K562 (cell line): ENCODE data around the gene IL34. TPM values are rescaled to one million over a fixed set of nuclear protein-coding genes. Genes with fewer than 3 reads are reported as not detected.

Experiments used
- ATAC-seq: fragments of 200-7000 bp; cut with Tn5 transposase; 3 replicates; pipeline ENCODE4 v1.9.1; 2020; ENCODE audit warnings: moderate library complexity
- BruUV-seq: library from RNA; stranded (reverse); fragments of 400-500 nt; replicated peaks from 2 replicates; lab custom pipeline; 2021; lab: Mats Ljungman, UMichigan
- CTCF ChIA-PET: fragments of 300-600 bp; formaldehyde crosslinking; extraction: SDS; loops from one replicate; lab custom pipeline; 2021; ENCODE audit warnings: low intra/inter-chr PET ratio; lab: Yijun Ruan, JAX
- POLR2A ChIA-PET: fragments of 300-600, 350-650 bp; sonication (Branson Sonifier 250); formaldehyde crosslinking; extraction: SDS; loops from one replicate; lab custom pipeline; 2021; ENCODE audit warnings: antibody characterized with exemption, inconsistent platforms; lab: Yijun Ruan, JAX
- DNase-seq, 4 experiments: peaks; one replicate each; pipeline versions ENCODE4 v3.0.0 to v3.0.0-alpha.2; 2011 to 2018; ENCODE audit warnings: low spot score in 3 of 4, mixed read lengths in 3 of 4; ENCODE audit errors: extremely low read depth in 1 of 4
- FAIRE-seq: peaks from 2 replicates; lab custom pipeline; 2011; peaks lifted over from hg19 to GRCh38; lab: Jason Lieb, UNC
- H2AFZ ChIP-seq: 2 replicates; pipeline ENCODE4 v1.6.0; 2011; ENCODE audit warnings: low read depth, low read length, control low read depth, inconsistent platforms
- H3K27ac ChIP-seq: fragments of 200-600 bp; 3 replicates; pipeline ENCODE4 v1.8.0; 2011; ENCODE audit warnings: low read depth, mild to moderate bottlenecking, control low read depth, inconsistent platforms, low read length, moderate library complexity, mixed read lengths; ENCODE audit errors: extremely low read depth
- H3K27me3 ChIP-seq, 2 experiments: fragments of 300-600 bp in 1 of 2; 2 replicates in 1 of 2; 3 replicates in 1 of 2; pipeline versions ENCODE4 v1.6.0 to v1.8.0; 2011; ENCODE audit warnings: inconsistent platforms in 2 of 2, low read length in 2 of 2, mild to moderate bottlenecking in 1 of 2, mixed read lengths in 1 of 2, moderate library complexity in 1 of 2; ENCODE audit not compliant: control insufficient read depth in 2 of 2, insufficient read depth in 2 of 2
- H3K36me3 ChIP-seq: fragments of 300-600 bp; 3 replicates; pipeline ENCODE4 v1.8.0; 2011; ENCODE audit warnings: mild to moderate bottlenecking, low read length, inconsistent platforms; ENCODE audit not compliant: control insufficient read depth, insufficient read depth
- H3K4me1 ChIP-seq, 2 experiments: fragments of 200-600 bp in 1 of 2; replicated peaks in 1 of 2; 2 replicates in 1 of 2; 3 replicates in 1 of 2; pipeline versions ENCODE4 v1.5.1 to v1.8.0; 2011; ENCODE audit warnings: inconsistent platforms in 2 of 2, low read length in 2 of 2, mild to moderate bottlenecking in 1 of 2, mixed read lengths in 1 of 2, moderate library complexity in 1 of 2; ENCODE audit not compliant: control insufficient read depth in 2 of 2, insufficient read depth in 2 of 2
- H3K4me2 ChIP-seq: 2 replicates; pipeline ENCODE4 v1.6.1; 2011; ENCODE audit warnings: low read length, control low read depth, inconsistent platforms, mixed read lengths; ENCODE audit not compliant: insufficient read depth
- H3K4me3 ChIP-seq: fragments of 200-600 bp; sonication (generic), shearing (Covaris generic); 2 replicates; pipeline ENCODE4 v1.5.1; 2016; ENCODE audit warnings: control low read depth, inconsistent platforms
- H3K79me2 ChIP-seq: fragments of 200-600 bp; 3 replicates; pipeline ENCODE4 v1.8.0; 2011; ENCODE audit warnings: low read length, inconsistent platforms; ENCODE audit not compliant: control insufficient read depth, insufficient read depth
- H3K9ac ChIP-seq, 2 experiments: 2 replicates each; pipeline versions ENCODE4 v1.6.0 to v1.6.1; 2011; ENCODE audit warnings: low read depth in 2 of 2, low read length in 2 of 2, control low read depth in 1 of 2, inconsistent platforms in 1 of 2, mild to moderate bottlenecking in 1 of 2, mixed read lengths in 1 of 2; ENCODE audit not compliant: insufficient read depth in 1 of 2
- H3K9me1 ChIP-seq: one replicate; pipeline ENCODE4 v1.6.0; 2011; ENCODE audit warnings: inconsistent platforms, mild to moderate bottlenecking, low read length, moderate library complexity; ENCODE audit not compliant: control insufficient read depth, insufficient read depth
- H3K9me3 ChIP-seq: replicated peaks from 2 replicates; pipeline ENCODE4 v1.5.1; 2011; ENCODE audit warnings: low read depth, low read length, inconsistent platforms; ENCODE audit not compliant: control insufficient read depth, insufficient read depth
- H4K20me1 ChIP-seq: replicated peaks from 2 replicates; pipeline ENCODE4 v1.6.1; 2011; ENCODE audit warnings: low read length, inconsistent platforms, mixed read lengths; ENCODE audit not compliant: control insufficient read depth, insufficient read depth
- CBX2 ChIP-seq: fragments of 200-600 bp; sonication (generic); IDR thresholded peaks from one replicate; pipeline ENCODE4 v1.6.1; 2012; ENCODE audit warnings: mild to moderate bottlenecking, low read length, inconsistent platforms; ENCODE audit not compliant: insufficient read depth, poor library complexity, severe bottlenecking
- ESRRA ChIP-seq: fragments of 450-650 bp; IDR thresholded peaks from 2 replicates; pipeline ENCODE4 v1.6.1; 2014; ENCODE audit warnings: low read depth, mild to moderate bottlenecking, moderate library complexity, borderline replicate concordance
- ILF3 ChIP-seq: fragments of 450-650 bp; IDR thresholded peaks from 2 replicates; pipeline ENCODE4 v1.6.1; 2018; ENCODE audit warnings: antibody characterized with exemption, mild to moderate bottlenecking, moderate library complexity, borderline replicate concordance
- SAP30 ChIP-seq: fragments of 200-600 bp; sonication (generic); IDR thresholded peaks from 2 replicates; pipeline ENCODE4 v1.6.1; 2012; ENCODE audit warnings: borderline replicate concordance, low read depth, mild to moderate bottlenecking, moderate library complexity, low read length, control low read depth, inconsistent platforms; ENCODE audit not compliant: insufficient read depth, poor library complexity, severe bottlenecking
- SMARCA4 ChIP-seq: fragments of 450-650 bp; IDR thresholded peaks from 2 replicates; pipeline ENCODE4 v1.6.1; 2016
- TCFL5 ChIP-seq: fragments of 250-450 bp; sonication (Bioruptor Pico); conservative IDR thresholded peaks from 2 replicates; pipeline ENCODE4 v1.6.1; 2021; ENCODE audit warnings: mild to moderate bottlenecking, moderate library complexity, matching md5 sums
- ZNF512 ChIP-seq: IDR thresholded peaks from 2 replicates; pipeline ENCODE4 v1.6.1; 2016; ENCODE audit warnings: missing genetic modification characterization, missing compliant biosample characterization
- ZNF717 ChIP-seq: fragments of 250-450 bp; sonication (Bioruptor Pico); IDR thresholded peaks from 2 replicates; pipeline ENCODE4 v1.5.0; 2021
- WGBS: fragments of 100-300 bp; shearing (Covaris generic); methylation state at CpG from one replicate; pipeline ENCODE4 v1.1.6; 2016; ENCODE audit warnings: low coverage, mixed read lengths; ENCODE audit not compliant: insufficient coverage; ENCODE audit errors: missing lambda C conversion rate; 5-methylcytosine and 5-hydroxymethylcytosine counted together
- in situ Hi-C: fragments of 300-500 bp; cut with MboI; formaldehyde crosslinking; loops from 4 replicates; pipeline ENCODE4 v1.15.0; 2018; ENCODE audit warnings: inconsistent platforms, mixed read lengths
- intact Hi-C: fragments of 100-400 bp; cut with micrococcal nuclease; formaldehyde crosslinking; loops from 2 replicates; pipeline ENCODE4 v1.14.2; 2022
- polyA plus RNA-seq, 8 experiments: library from polyadenylated mRNA; depleted of rRNA in 4 of 8; stranded (reverse) in 5 of 8; unstranded in 3 of 8; fragments of >200 nt; fragmentation: Nextera tagmentation in 2 of 8; fragmentation: Illumina TruSeq in 1 of 8; extraction: Ambion mirVana in 2 of 8; extraction: Trizol in 1 of 8; gene quantifications; 2 replicates each; pipeline versions ENCODE4 v1.2.1 to v1.2.3, GENCODE V29; 2011 to 2014; ENCODE audit warnings: inconsistent platforms in 1 of 8, missing spikeins in 1 of 8
- total RNA-seq, 7 experiments: library from RNA; depleted of rRNA in 6 of 7; stranded (reverse); fragments of >200 nt in 6 of 7; fragmentation: Illumina TruSeq in 2 of 7; extraction: Trizol in 2 of 7; gene quantifications; 2 replicates each; pipeline versions ENCODE4 v1.2.1 to v1.2.3, GENCODE V29; 2011 to 2021; ENCODE audit warnings: low replicate concordance in 1 of 7

The IL34 gene
- total and polyA plus RNA-seq, 9 of the 15 experiments (the other 6 are each of a cell fraction or from before 2014, with no cell fraction given) = 0.07 to 0.18 (median 0.10) TPM; not detected in 6

- in situ Hi-C loops (no loop called here), intact Hi-C loops (no loop called here)
- Histone ChIP-seq H3K27ac (no peak overlapping the region), H4K20me1 (peaks cover 3% of the 10 kb centered on the region; the same call in 1 of the 2 replicates), H3K4me3 (no peak overlapping the region), H2AFZ (no peak overlapping the region), H3K27me3 (peaks cover 12 to 29% of the 10 kb centered on the region in 2 experiments; a peak in 4 of 5 replicates), H3K79me2 (no peaks in the 10 kb centered on the region), H3K9me1 (no peaks in the 10 kb centered on the region), H3K4me1 (no peaks in the 10 kb centered on the region), H3K9me3 (no peaks in the 10 kb centered on the region), H3K4me2 (no peak overlapping the region), H3K36me3 (no peaks in the 10 kb centered on the region), H3K9ac (no peak overlapping the region)
- no TSS peak for BruUV-seq
- ATAC-seq (no peak), DNase-seq (no peak), FAIRE-seq (no peak)
- 0% methylated on average over 4 of the region's 4 CpGs for WGBS
- CTCF ChIA-PET = no interaction called here
- POLR2A ChIA-PET = interaction anchor here (0.9 to 1.2 kb wide), 2 partner anchors 13 to 30 kb away, joined by 3 to 4 read pairs; no protein-coding TSS in a partner anchor
- TF ChIP-seq CBX2 = peak; percentile 16
- TF ChIP-seq TCFL5 (CRISPR knock-in tag) = no peak
Observed at GRCh38 chr16:70597135-70597835, 49.1 kb upstream of the IL34 start.

GRCh38 chr16:70598937-70599503 lies 47.3 kb upstream of the IL34 start:
- intact Hi-C loops = no loop called here
- Histone ChIP-seq H3K79me2 (no peaks in the 10 kb centered on the region), H3K4me3 (no peak overlapping the region), H3K9ac (no peak overlapping the region), H3K36me3 (no peaks in the 10 kb centered on the region), H3K27ac (no peak overlapping the region), H3K27me3 (peaks cover 12 to 35% of the 10 kb centered on the region in 2 experiments; a peak in 4 of 5 replicates), H3K4me1 (no peaks in the 10 kb centered on the region), H3K9me1 (no peaks in the 10 kb centered on the region), H3K9me3 (no peaks in the 10 kb centered on the region), H4K20me1 (peaks cover 3% of the 10 kb centered on the region; the same call in 1 of the 2 replicates), H2AFZ (no peak overlapping the region), H3K4me2 (no peak overlapping the region)
- no TSS peak for BruUV-seq
- CTCF ChIA-PET = no interaction called here
- FAIRE-seq (no peak), DNase-seq (no peak), ATAC-seq (no peak)
- 0% methylated on average over 5 of the region's 6 CpGs for WGBS
- in situ Hi-C loops = no loop called here
- POLR2A ChIA-PET = no interaction called here
- no peak for TF ChIP-seq ILF3
- TF ChIP-seq SMARCA4 = no peak
- TF ChIP-seq ZNF512 = peak; percentile 91
- TF ChIP-seq ZNF717 (CRISPR knock-in tag) = no peak
- no peak for TF ChIP-seq ESRRA
- TF ChIP-seq SAP30 = no peak
